Thymus (tissue), 11 donors: ENCODE measurements around the gene COQ4. TPM values are rescaled to one million over a fixed set of nuclear protein-coding genes. Genes with fewer than 3 reads are reported as not detected.

Source experiments
- DNase-seq, 9 donors: peaks; one replicate each; pipeline ENCODE4 v3.0.0-alpha.2; 2013; ENCODE audit warnings: low spot score in 9 of 9, low read depth in 6 of 9, missing footprints in 1 of 9
- H3K27ac ChIP-seq, 2 donors: one replicate each; pipeline ENCODE4 v1.5.1; 2013; ENCODE audit warnings: control low read depth in 1 of 2, low read depth in 1 of 2, low read length in 1 of 2, mild to moderate bottlenecking in 1 of 2, moderate library complexity in 1 of 2
- H3K27me3 ChIP-seq, 2 donors: one replicate each; pipeline ENCODE4 v1.5.1; 2013; ENCODE audit warnings: low read length in 1 of 2; ENCODE audit not compliant: control insufficient read depth in 2 of 2, insufficient read depth in 1 of 2
- H3K36me3 ChIP-seq, 2 donors: one replicate each; pipeline ENCODE4 v1.5.1; 2013; ENCODE audit warnings: low read length in 1 of 2, mild to moderate bottlenecking in 1 of 2, moderate library complexity in 1 of 2; ENCODE audit not compliant: control insufficient read depth in 2 of 2, insufficient read depth in 2 of 2
- H3K4me1 ChIP-seq, 2 donors: one replicate each; pipeline ENCODE4 v1.5.1; 2013; ENCODE audit warnings: low read length in 2 of 2; ENCODE audit not compliant: control insufficient read depth in 2 of 2, insufficient read depth in 2 of 2
- H3K4me3 ChIP-seq, 2 donors: one replicate each; pipeline ENCODE4 v1.5.1; 2013; ENCODE audit warnings: low read length in 2 of 2, control low read depth in 1 of 2, mild to moderate bottlenecking in 1 of 2
- H3K9me3 ChIP-seq, 2 donors: one replicate each; pipeline ENCODE4 v1.5.1; 2013; ENCODE audit warnings: low read length in 1 of 2, mild to moderate bottlenecking in 1 of 2; ENCODE audit not compliant: control insufficient read depth in 2 of 2, insufficient read depth in 1 of 2
- WGBS: extraction: QIAGEN DNeasy Blood & Tissue Kit; methylation state at CpG from one replicate; pipeline ENCODE4 v1.1.7; 2013; 5-methylcytosine and 5-hydroxymethylcytosine counted together
- polyA plus RNA-seq: library from polyadenylated mRNA; stranded (reverse); fragments of 200-250 nt; gene quantifications from one replicate; pipeline ENCODE4 v1.2.3, GENCODE V29; 2013
- total RNA-seq: library from RNA; stranded (reverse); fragments of 120-200 nt; gene quantifications from one replicate; pipeline ENCODE4 v1.2.4, GENCODE V29; 2013
- donor health status: healthy.

The COQ4 gene
- total and polyA plus RNA-seq, 2 donors = 27.9 to 61.7 TPM

DNA sequence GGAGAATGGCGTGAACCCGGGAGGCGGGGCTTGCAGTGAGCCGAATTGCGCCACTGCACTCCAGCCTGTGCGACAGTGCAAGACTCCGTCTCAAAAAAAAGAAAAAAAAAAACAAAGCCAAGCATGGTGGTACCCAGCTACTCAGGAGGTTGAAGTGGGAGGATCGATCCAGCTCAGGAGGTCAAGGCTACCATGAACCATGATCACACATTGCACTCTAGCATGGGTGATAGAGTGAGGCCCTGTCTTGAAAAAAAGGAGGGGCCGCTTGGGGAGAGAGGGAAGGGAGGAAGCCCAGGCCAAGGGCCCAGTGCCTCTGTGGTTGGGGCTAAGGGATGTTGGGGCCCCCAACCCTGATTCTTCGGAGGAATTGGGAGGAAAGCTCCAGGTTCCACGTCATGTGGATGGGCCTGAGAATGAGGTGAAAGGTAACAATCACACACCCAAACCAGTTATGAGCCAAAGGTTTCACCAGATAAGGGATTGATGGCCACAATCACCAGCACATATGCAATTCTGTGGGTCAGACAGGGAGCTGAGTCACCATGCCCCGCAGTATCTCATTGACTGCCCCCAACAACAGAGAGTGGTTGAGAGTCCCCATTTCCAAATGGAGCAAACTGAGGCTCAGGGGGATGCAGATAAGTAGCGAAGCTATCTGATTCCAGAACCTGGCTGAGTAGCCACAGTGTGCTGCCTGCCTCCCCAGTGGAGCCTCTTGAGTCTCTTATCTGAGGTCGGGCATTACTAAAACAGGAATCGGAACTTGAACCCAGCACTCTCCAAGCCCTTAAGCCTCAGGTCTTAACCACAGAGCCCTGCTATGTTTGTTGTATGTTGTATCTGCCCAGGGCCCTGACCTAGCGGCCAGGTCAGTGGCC is 26.1 kb upstream of the COQ4 start:
- 95% methylated on average over 16 of the region's 16 CpGs for WGBS
- no peaks in the 10 kb centered on the region for H3K9me3 ChIP-seq
- H3K27ac ChIP-seq = no peak overlapping the region
- no peaks in the 10 kb centered on the region for H3K27me3 ChIP-seq
- H3K4me3 ChIP-seq = no peak overlapping the region
- H3K4me1 ChIP-seq = no peaks in the 10 kb centered on the region
- no peaks in the 10 kb centered on the region for H3K36me3 ChIP-seq
- no peak for DNase-seq

DNA sequence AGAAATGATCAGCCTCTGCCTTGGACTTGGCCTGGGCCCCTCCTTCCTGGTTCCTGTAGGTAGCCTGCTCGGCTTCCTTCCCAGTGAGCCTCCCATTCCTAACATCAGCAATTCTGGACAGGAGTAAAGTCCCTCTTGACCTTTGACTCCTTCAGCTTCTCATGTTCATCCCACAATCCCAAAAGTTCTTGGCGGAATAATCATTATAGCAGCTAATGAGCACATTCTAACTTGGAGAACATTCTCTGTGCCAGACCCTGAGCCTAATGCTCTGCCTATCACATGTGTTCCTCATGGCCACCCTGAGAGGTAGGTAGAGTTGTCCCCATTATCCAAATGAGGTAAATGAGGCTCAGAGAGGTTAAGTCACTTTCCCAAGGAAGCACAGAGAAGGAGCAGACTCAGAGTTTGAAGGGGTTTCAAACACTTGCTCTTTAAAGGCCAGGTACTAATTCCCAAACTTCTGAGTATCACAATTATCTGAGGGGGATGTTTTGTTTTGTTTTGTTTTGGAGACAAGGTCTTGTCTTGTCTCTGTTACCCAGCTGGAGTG is 25.3 kb upstream of the COQ4 start:
- no peak for DNase-seq
- no peaks in the 10 kb centered on the region for H3K4me1 ChIP-seq
- H3K36me3 ChIP-seq = no peaks in the 10 kb centered on the region
- H3K27ac ChIP-seq = no peak overlapping the region
- no peak overlapping the region for H3K4me3 ChIP-seq
- no peaks in the 10 kb centered on the region for H3K9me3 ChIP-seq
- no peaks in the 10 kb centered on the region for H3K27me3 ChIP-seq
- 98% methylated on average over 2 of the region's 2 CpGs for WGBS

DNA sequence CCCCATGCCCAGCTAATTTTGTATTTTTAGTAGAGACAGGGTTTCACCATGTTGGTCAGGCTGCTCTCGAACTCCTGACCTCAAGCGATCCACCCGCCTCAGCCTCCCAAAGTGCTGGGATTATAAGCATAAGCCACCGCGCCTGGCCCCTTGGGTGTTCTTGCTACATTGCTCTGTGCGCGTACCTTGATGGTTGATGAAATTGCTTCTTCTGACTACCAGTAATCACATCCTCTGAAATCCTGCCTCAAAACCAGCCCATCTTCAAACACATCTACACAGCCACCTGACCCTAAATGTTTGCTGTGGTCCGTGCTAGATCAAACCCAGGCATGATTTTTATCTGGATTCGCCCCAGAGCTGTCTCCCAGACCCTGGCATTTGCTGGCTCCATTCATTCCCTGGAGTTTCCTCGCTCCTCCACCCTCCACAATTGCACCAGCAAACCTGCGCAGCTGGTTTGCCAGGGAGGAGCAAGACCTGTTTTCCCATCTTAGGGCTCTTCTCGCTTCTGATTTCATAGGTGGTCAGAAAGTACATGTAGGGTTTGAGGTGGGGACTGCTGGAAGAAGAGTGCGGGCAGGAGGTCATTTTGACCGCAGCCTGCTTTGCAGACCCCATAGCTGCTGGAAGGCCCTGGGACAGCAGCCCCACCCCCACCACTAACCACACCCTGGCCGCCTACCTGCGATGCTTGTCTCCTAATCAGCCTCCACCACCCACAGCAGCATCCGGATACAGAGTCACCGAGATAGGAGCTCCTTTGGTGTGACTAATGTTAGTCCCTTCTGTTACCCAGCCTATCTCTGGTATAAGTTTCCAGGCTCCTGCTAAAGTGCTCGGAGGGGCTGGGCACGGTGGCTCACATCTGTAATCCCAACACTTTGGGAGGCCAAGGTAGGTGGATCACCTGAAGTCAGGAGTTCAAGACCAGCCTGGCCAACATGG is 23.8 kb upstream of the COQ4 start:
- no peak for DNase-seq
- Histone ChIP-seq H3K27ac (no peak overlapping the region), H3K9me3 (no peaks in the 10 kb centered on the region), H3K4me1 (no peaks in the 10 kb centered on the region), H3K36me3 (no peaks in the 10 kb centered on the region), H3K4me3 (no peak overlapping the region), H3K27me3 (no peaks in the 10 kb centered on the region)
- WGBS = 96% methylated on average over 20 of the region's 20 CpGs

DNA sequence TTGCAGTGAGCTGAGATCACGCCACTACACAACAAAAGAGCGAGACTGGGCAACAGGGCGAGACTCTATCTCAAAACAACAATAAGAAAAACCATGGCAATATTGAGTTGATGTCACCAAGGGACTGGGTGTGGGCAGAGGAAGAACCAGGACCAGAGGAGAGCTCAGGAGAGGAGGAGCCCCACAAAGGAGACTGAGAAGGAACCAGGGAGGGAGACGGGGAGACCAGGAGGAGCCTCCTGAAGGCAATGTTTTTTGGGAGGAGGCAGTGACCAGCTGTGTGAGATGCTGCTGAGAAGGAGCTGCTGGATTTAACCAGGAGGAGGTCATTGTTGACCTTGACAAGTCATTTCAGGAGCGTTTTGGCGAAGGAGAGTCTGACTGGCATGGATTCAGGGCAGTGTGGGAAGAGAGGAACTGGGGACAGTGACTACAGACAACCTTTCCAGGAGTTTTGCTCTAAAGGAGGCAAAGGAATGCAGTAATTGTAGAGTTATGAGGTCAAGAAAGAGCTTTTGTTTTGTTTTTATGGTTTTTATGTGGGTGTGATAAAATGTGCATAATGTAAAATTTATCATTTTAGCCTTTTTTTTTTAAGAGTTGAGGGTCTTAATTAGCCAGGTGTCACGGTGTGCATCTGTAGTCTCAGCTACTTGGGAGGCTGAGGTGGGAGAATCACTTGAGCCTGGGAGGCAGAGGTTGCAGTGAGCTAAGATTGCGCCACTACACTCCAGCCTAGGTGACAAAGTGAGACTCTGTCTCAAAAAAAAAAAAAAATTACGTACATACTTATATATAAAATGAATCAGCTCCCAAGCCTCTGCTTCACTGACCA is 18.3 kb upstream of the COQ4 start:
- H3K4me3 ChIP-seq = no peak overlapping the region
- no peak overlapping the region for H3K27ac ChIP-seq
- peaks cover 6 to 13% of the 10 kb centered on the region in 2 donors for H3K36me3 ChIP-seq
- no peaks in the 10 kb centered on the region for H3K27me3 ChIP-seq
- 97% methylated on average over 9 of the region's 9 CpGs for WGBS
- no peaks in the 10 kb centered on the region for H3K4me1 ChIP-seq
- H3K9me3 ChIP-seq = no peaks in the 10 kb centered on the region
- DNase-seq = no peak

DNA sequence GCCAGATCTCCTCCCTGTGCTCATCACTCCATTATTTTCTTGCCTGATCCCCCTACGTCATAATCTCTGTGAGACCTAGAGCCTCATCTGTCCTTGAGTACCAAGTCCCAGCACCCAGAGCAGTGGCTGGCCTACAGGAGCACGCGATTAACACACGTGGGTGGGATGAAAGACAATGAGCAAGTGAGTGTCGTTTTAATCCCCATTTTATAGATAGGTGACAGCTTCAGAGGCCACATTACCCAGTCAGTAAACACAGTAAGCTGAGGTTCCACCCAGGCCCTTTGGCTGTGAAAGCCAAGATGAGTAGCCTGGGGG is 17.7 kb upstream of the COQ4 start:
- H3K36me3 ChIP-seq = peaks cover 11 to 19% of the 10 kb centered on the region in 2 donors
- no peak for DNase-seq
- 94% methylated on average over 5 of the region's 5 CpGs for WGBS
- no peak overlapping the region for H3K4me3 ChIP-seq
- H3K4me1 ChIP-seq = no peaks in the 10 kb centered on the region
- no peaks in the 10 kb centered on the region for H3K9me3 ChIP-seq
- no peaks in the 10 kb centered on the region for H3K27me3 ChIP-seq
- no peak overlapping the region for H3K27ac ChIP-seq

DNA sequence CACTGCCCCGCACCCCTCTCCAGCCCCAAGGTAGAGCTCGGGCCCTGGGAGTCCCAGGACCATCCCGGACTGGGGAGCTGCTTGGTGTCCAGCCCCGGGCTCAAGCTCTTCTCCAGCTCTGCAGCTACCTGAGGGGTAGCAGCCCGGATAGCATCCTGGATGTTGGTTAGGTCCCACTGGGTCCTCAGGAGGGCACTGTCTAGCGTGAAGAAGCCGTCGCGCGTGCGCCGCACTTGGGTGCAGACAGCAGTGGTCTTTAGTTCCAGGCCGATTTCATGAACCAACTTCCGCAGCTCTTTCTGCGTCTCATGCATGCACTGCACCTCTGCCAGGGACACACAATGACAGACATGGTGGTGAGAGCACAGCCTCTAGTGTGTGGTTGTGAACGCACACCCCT is 13.1 kb upstream of the COQ4 start:
- Histone ChIP-seq H3K36me3 (peaks cover 32 to 36% of the 10 kb centered on the region in 2 donors), H3K27ac (no peak overlapping the region), H3K4me1 (no peaks in the 10 kb centered on the region), H3K4me3 (no peak overlapping the region), H3K27me3 (no peaks in the 10 kb centered on the region), H3K9me3 (no peaks in the 10 kb centered on the region)
- 98% methylated on average over 16 of the region's 16 CpGs for WGBS
- no peak for DNase-seq

DNA sequence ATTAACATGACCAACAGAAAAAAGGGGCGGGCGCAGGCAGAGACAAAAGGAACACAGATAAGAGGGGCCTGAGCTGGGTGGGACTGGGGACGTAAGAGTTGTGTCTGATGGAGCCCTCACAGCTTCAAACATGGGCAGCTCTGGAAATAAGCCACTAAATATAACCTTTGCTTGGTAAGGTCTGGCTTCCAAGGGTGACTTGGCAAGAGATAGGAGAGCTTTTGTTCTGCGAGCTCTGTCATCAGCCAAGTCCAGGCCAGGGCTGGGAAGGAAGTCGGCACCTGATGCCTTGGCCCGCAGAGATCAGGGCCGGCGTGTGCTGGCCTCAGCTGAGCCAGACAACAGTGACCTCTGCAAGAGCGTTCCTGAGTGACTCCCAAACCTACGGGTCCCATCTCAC is 12.2 kb upstream of the COQ4 start:
- Histone ChIP-seq H3K36me3 (peaks cover 39 to 43% of the 10 kb centered on the region in 2 donors), H3K9me3 (no peaks in the 10 kb centered on the region), H3K4me3 (no peak overlapping the region), H3K27me3 (no peaks in the 10 kb centered on the region), H3K27ac (no peak overlapping the region), H3K4me1 (no peaks in the 10 kb centered on the region)
- 97% methylated on average over 10 of the region's 10 CpGs for WGBS
- DNase-seq = no peak

DNA sequence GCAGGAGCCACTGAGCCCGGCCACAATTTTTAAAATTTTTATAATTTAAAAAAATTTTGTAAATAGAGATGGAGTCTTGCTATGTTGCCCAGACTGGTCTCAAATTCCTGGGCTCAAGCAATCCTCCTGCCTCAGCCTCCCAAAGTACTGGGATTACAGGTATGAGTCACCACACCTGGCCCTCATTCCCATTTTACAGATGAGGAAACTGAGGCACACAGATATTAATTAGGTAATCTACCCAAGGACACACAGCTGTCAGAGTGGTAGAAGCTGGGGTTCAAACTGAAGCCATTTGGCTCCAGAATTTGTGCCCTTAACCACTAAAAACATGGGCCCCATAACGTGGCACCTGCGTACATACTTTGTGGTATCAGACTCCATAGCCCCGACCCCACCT is 7.9 kb upstream of the COQ4 start:
- no peaks in the 10 kb centered on the region for H3K27me3 ChIP-seq
- H3K4me3 ChIP-seq = no peak overlapping the region
- no peak for DNase-seq
- 98% methylated on average over 4 of the region's 4 CpGs for WGBS
- no peaks in the 10 kb centered on the region for H3K4me1 ChIP-seq
- peaks cover 36 to 49% of the 10 kb centered on the region in 2 donors for H3K36me3 ChIP-seq
- no peaks in the 10 kb centered on the region for H3K9me3 ChIP-seq
- no peak overlapping the region for H3K27ac ChIP-seq
